Kidney (tissue), 14 donors: ENCODE data around the gene WFDC10B. TPM values are rescaled to one million over a fixed set of nuclear protein-coding genes. Genes with fewer than 3 reads are reported as not detected.

Experiments
- DNase-seq, 5 donors: peaks; one replicate each; pipeline ENCODE4 v3.0.0-alpha.2; 2013 to 2020
- FAIRE-seq: peaks from 2 replicates; lab custom pipeline; 2012; peaks lifted over from hg19 to GRCh38; lab: Jason Lieb, UNC
- H3K27ac ChIP-seq, 2 donors: one replicate each; pipeline ENCODE4 v1.7.0; 2013; ENCODE audit warnings: low read depth in 2 of 2, low read length in 2 of 2, inconsistent platforms in 1 of 2
- H3K27me3 ChIP-seq: one replicate; pipeline ENCODE4 v1.7.1; 2013; ENCODE audit warnings: low read length, inconsistent platforms; ENCODE audit not compliant: control insufficient read depth, insufficient read depth
- H3K36me3 ChIP-seq, 3 donors: one replicate each; pipeline versions ENCODE4 v1.7.0 to v1.7.1; 2013; ENCODE audit warnings: low read length in 3 of 3, control low read depth in 1 of 3, inconsistent platforms in 1 of 3; ENCODE audit not compliant: insufficient read depth in 3 of 3, control insufficient read depth in 2 of 3
- H3K4me1 ChIP-seq, 3 donors: one replicate each; pipeline versions ENCODE4 v1.7.0 to v1.7.1; 2013; ENCODE audit warnings: low read length in 3 of 3, inconsistent platforms in 1 of 3, low read depth in 1 of 3; ENCODE audit not compliant: control insufficient read depth in 2 of 3, insufficient read depth in 2 of 3
- H3K4me3 ChIP-seq, 3 donors: one replicate each; pipeline versions ENCODE4 v1.7.0 to v1.8.1; 2013; ENCODE audit warnings: low read length in 3 of 3, control low read depth in 1 of 3, inconsistent platforms in 1 of 3
- H3K9ac ChIP-seq, 3 donors: one replicate each; pipeline versions ENCODE4 v1.7.0 to v1.7.1; 2013; ENCODE audit warnings: low read length in 3 of 3, control low read depth in 1 of 3, inconsistent platforms in 1 of 3
- H3K9me3 ChIP-seq, 3 donors: one replicate each; pipeline versions ENCODE4 v1.7.0 to v1.7.1; 2013; ENCODE audit warnings: low read length in 3 of 3, control low read depth in 1 of 3, inconsistent platforms in 1 of 3; ENCODE audit not compliant: control insufficient read depth in 2 of 3, insufficient read depth in 1 of 3
- intact Hi-C: fragments of 100-400 bp; cut with DNase I; formaldehyde crosslinking; loops from one replicate; pipeline ENCODE4 v1.11.1; 2022
- polyA plus RNA-seq: library from polyadenylated mRNA; stranded (reverse); fragments of 350-450 nt; fragmentation: Illumina TruSeq; extraction: RNeasy Lipid Tissue Mini Kit (QIAGEN cat#74804); gene quantifications from one replicate; pipeline ENCODE4 v1.2.3, GENCODE V29; 2014; ENCODE audit warnings: low read depth, low replicate concordance; ENCODE audit not compliant: insufficient read depth
- total RNA-seq: library from RNA; stranded (reverse); fragmentation: NEBNext Ultra II Directional; extraction: Animal tissue kit (Norgen Biotek cat#: 25700); gene quantifications from one replicate; pipeline ENCODE4 v1.2.1, GENCODE V29; 2021
- TF ChIP-seq, protein P1 (sequence below): IDR thresholded peaks from 3 replicates; pipeline ENCODE4 v1.5.1; 2012; ENCODE audit warnings: mild to moderate bottlenecking, moderate library complexity, borderline replicate concordance; ENCODE audit not compliant: insufficient read depth; ENCODE audit errors: extremely low read depth
- donor health status: control.
- donor health status: control.
- donor health status: control.
- donor health status: control.
- donor health status: control.
- donor health status: DM: yes; HTN: yes; CAD: no.
- donor health status: Normal renal cell carcinoma (clear cell type).

Gene WFDC10B
- total and polyA plus RNA-seq, 2 donors from 2014 or later, result 0.60 TPM; not detected in 1

DNA sequence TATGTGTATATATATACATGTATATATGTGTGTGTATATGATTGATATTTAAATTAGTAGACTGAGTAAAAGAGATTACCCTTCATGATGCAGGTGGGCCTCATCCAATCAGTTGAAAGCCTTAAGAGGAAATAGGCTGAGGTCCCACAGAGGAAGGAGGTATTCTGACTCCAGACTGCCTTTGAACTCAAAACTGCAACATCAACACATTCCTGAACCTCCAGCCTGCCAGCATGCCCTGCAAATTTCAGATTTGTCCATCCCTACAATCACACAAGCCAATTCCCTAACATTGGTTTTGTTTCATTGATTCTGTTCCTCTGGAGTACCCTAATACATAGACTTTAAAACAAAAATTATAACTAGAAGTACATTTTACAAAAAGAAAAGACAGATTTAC lies 40.2 kb upstream of the WFDC10B start:
- Histone ChIP-seq H3K4me3 (no peak overlapping the region), H3K27ac (no peak overlapping the region), H3K36me3 (no peaks in the 10 kb centered on the region), H3K9ac (no peak overlapping the region), H3K4me1 (no peaks in the 10 kb centered on the region), H3K9me3 (no peaks in the 10 kb centered on the region), H3K27me3 (no peaks in the 10 kb centered on the region)
- TF ChIP-seq, protein P1, sequence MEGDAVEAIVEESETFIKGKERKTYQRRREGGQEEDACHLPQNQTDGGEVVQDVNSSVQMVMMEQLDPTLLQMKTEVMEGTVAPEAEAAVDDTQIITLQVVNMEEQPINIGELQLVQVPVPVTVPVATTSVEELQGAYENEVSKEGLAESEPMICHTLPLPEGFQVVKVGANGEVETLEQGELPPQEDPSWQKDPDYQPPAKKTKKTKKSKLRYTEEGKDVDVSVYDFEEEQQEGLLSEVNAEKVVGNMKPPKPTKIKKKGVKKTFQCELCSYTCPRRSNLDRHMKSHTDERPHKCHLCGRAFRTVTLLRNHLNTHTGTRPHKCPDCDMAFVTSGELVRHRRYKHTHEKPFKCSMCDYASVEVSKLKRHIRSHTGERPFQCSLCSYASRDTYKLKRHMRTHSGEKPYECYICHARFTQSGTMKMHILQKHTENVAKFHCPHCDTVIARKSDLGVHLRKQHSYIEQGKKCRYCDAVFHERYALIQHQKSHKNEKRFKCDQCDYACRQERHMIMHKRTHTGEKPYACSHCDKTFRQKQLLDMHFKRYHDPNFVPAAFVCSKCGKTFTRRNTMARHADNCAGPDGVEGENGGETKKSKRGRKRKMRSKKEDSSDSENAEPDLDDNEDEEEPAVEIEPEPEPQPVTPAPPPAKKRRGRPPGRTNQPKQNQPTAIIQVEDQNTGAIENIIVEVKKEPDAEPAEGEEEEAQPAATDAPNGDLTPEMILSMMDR, result no peak
- no peak for DNase-seq
- FAIRE-seq, result no peak
- intact Hi-C loops, result no loop called here

DNA sequence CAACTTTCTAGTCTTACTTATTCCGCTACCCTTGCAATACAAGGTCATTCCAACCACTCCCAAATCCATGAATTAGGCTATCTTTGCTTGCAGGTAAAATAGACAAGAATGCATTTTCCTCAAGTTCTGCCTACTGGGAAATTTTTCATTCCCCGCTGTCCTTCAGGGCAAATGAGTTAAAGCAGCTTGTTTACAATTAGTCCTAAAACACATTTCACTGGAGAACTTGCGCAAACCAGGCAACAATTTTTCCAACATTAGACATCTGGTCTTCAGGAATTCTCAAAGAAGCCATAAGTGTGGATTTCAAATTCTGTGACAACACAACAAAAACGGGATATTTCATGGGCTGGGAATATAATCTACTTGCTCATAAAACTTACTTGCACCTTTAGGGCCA lies 37.8 kb upstream of the WFDC10B start:
- Histone ChIP-seq H3K9me3 (no peaks in the 10 kb centered on the region), H3K4me3 (no peak overlapping the region), H3K4me1 (no peaks in the 10 kb centered on the region), H3K27me3 (no peaks in the 10 kb centered on the region), H3K27ac (no peak overlapping the region), H3K9ac (no peak overlapping the region), H3K36me3 (no peaks in the 10 kb centered on the region)
- FAIRE-seq (no peak), DNase-seq (no peak)
- TF ChIP-seq, protein P1, result no peak
- intact Hi-C loops, result no loop called here

DNA sequence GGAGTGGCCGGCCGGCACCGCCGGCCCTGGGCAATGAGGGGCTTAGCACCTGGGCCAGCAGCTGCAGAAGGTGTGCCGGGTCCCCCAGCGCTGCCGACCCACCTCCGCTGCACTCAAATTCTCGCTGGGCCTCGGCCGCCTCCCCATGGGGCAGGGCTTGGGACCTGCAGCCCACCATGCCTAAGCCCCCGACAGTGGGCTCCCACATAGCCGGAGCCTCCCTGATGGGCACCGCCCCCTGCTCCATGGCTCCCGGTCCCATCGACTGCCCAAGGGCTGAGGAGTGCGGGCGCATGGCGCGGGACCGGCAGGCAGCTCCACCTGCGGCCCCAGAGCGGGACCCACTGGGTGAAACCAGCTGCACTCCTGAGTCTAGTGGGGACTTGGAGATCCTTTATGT lies 31.2 kb upstream of the WFDC10B start:
- intact Hi-C loops, result no loop called here

DNA sequence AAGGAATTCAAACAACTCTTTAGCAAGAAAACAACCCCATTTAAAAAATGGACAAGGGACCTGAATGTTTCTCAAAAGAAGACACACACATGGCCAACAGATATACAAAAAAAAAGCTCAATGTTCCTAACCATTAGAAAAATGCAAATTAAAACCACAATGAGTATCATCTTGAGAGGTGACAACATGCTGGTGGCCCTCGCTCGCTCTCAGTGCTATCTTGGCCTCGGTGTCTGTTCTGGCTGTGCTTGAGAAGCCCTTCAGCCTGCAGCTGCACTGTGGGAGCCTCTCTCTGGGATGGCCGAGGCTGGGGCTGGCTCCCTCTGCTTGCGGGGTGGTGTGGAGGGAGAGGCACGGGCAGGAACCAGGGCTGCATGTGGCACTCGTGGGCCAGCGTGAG lies 30.7 kb upstream of the WFDC10B start:
- Histone ChIP-seq H3K27me3 (no peaks in the 10 kb centered on the region), H3K36me3 (no peaks in the 10 kb centered on the region), H3K9ac (no peak overlapping the region), H3K4me3 (no peak overlapping the region), H3K27ac (no peak overlapping the region), H3K4me1 (no peaks in the 10 kb centered on the region), H3K9me3 (no peaks in the 10 kb centered on the region)
- FAIRE-seq, result no peak
- no peak for DNase-seq
- TF ChIP-seq, protein P1, result no peak
- intact Hi-C loops, result no loop called here

More for the DNA sequence above, 31.2 kb upstream of the WFDC10B start:
- DNase-seq (no peak), FAIRE-seq (no peak)
- no peaks in the 10 kb centered on the region for H3K27me3 ChIP-seq
- H3K9ac ChIP-seq, result no peak overlapping the region
- no peaks in the 10 kb centered on the region for H3K9me3 ChIP-seq
- H3K4me3 ChIP-seq, result no peak overlapping the region
- H3K4me1 ChIP-seq, result no peaks in the 10 kb centered on the region
- H3K27ac ChIP-seq, result no peak overlapping the region
- H3K36me3 ChIP-seq, result no peaks in the 10 kb centered on the region
- TF ChIP-seq, protein P1, result no peak
